Measurements from ENCODE around the gene KLHDC7A. TPM values are rescaled to one million over a fixed set of nuclear protein-coding genes. Genes with fewer than 3 reads are reported as not detected.
A peak's percentile ranks its signal among the peaks of the same experiment; 100 is the strongest.

The KLHDC7A gene
- total and polyA plus RNA-seq, 3 experiments from 2014 or later, result not detected

DNA sequence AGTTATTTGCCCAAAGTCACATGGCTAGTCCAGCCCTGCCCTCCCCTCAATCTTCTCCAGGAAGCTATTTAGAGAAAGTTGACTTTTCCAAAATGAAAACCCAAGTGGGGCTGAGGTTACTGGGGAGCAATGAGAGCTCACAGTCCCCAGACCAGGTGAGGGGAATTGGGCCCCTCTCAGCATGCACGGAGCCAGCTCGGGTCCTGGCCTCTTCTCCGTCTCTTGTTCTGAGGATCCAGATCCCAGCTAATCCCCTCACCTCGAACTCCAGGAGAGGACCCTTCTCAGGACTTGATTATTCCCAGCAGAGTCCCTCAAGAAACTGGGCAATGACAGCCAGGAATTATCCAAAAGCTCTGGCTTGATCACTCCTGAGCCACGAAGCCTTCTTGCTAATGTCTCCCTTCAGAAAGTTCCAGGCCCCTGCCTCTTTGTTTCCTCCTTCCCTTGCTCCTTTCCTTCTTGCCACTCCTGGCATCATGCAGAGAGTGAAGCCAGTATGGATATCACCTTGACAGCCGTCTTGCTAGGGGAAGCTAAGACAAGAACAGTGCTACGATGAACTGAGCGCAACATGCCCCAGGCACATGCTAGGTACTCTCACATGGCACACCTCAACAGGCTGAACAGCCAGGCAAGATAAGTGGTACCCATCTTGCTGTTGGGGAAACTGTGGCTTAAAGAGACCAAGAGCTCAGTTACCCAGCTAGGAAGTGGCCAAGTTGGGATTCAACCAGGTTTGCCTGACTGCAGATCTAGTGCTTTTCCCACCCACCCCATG, 51.9 kb downstream of the KLHDC7A start:
- H3K4me1 Mint-ChIP-seq, result no peaks in the 10 kb centered on the region
- no peak overlapping the region for H3K27ac Mint-ChIP-seq
- H3K27me3 Mint-ChIP-seq, result peaks cover 14% of the 10 kb centered on the region in 2 donors
- POLR2A ChIA-PET, result no interaction called here
- Histone ChIP-seq H3K36me3 (ENCODE audit: insufficient read depth, low read length) (no peaks in the 10 kb centered on the region), H3K9me3 (ENCODE audit: low read length) (no peaks in the 10 kb centered on the region), H3K27me3 (ENCODE audit: insufficient read depth, low read length, poor library complexity, severe bottlenecking) (peaks cover 5% of the 10 kb centered on the region), H3K4me1 (ENCODE audit: insufficient read depth, low read length) (no peaks in the 10 kb centered on the region), H3K4me3 (ENCODE audit: low read length) (no peak overlapping the region), H3K27ac (ENCODE audit: low read depth, low read length) (no peak overlapping the region)
- CTCF ChIA-PET, result no interaction called here
- no peak for DNase-seq
- H3K9me3 Mint-ChIP-seq, result peaks cover 0 to 1% (median 0%) of the 10 kb centered on the region in 5 donors
- H3K36me3 Mint-ChIP-seq, result peaks cover 0 to 2% (median 0%) of the 10 kb centered on the region in 3 donors
- H3K4me3 Mint-ChIP-seq, result no peak overlapping the region

DNA sequence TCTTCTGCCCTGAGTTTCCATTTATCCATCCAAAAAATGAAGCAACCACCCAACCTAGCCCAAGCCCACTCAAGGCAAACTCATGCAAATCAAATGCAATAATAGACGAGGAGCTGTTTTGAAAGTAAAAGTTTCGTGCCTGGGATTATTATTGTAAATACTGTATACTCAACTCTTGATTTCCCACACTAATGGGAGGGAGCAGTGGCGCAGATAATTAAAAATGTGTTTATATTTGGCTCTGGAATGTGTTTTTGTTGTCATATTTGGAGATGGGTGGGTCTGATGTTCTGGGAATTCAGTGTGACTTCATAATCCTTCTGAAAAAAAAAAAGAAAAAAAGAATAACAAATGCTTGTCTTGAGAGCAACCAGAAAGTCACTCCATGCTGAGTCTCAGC, 52.5 kb downstream of the KLHDC7A start:
- H3K4me3 ChIP-seq (ENCODE audit: low read length), result no peak overlapping the region
- no peaks in the 10 kb centered on the region for H3K4me1 Mint-ChIP-seq
- H3K36me3 Mint-ChIP-seq, result peaks cover 0 to 2% (median 0%) of the 10 kb centered on the region in 3 donors
- no peak overlapping the region for H3K27ac Mint-ChIP-seq
- no peak for DNase-seq
- H3K9me3 Mint-ChIP-seq, result peaks cover 0 to 1% (median 0%) of the 10 kb centered on the region in 5 donors
- ChIA-PET POLR2A (no interaction called here), CTCF (no interaction called here)
- no peaks in the 10 kb centered on the region for H3K9me3 ChIP-seq (ENCODE audit: low read length)
- peaks cover 5% of the 10 kb centered on the region for H3K27me3 ChIP-seq (ENCODE audit: insufficient read depth, low read length, poor library complexity, severe bottlenecking)
- no peaks in the 10 kb centered on the region for H3K4me1 ChIP-seq (ENCODE audit: insufficient read depth, low read length)
- H3K36me3 ChIP-seq (ENCODE audit: insufficient read depth, low read length), result no peaks in the 10 kb centered on the region
- peaks cover 16% of the 10 kb centered on the region in 2 donors for H3K27me3 Mint-ChIP-seq
- H3K27ac ChIP-seq (ENCODE audit: low read depth, low read length), result no peak overlapping the region
- no peak overlapping the region for H3K4me3 Mint-ChIP-seq

DNA sequence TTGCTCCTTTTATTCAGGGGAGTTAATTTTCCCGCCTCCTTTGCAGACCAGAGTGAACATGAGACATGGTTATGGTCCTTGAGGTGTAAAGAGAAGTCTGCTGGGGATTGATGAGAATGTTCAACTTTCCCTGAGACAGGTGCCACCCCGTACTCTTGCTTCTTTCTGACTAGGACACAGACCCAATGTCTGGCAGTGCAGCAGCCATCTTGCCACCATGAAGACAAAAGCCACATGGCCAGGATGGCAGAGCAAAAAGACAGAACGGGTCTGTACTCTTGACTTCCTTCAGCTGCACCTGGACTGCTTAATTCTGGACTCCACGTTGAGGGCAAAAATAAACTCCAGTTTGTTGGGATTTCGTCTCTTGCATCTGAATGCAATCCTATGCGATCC, 54.1 kb downstream of the KLHDC7A start:
- Mint-ChIP-seq H3K9me3 (peaks cover 0 to 1% (median 0%) of the 10 kb centered on the region in 5 donors), H3K27me3 (peaks cover 18 to 19% of the 10 kb centered on the region in 2 donors), H3K36me3 (peaks cover 0 to 2% (median 0%) of the 10 kb centered on the region in 3 donors), H3K4me3 (peak overlapping the region in 1 of 7 donors; percentile 15), H3K27ac (no peak overlapping the region), H3K4me1 (no peaks in the 10 kb centered on the region)
- Histone ChIP-seq H3K27me3 (ENCODE audit: insufficient read depth, low read length, poor library complexity, severe bottlenecking) (peaks cover 5% of the 10 kb centered on the region), H3K27ac (ENCODE audit: low read depth, low read length) (no peak overlapping the region), H3K4me3 (ENCODE audit: low read length) (no peak overlapping the region), H3K4me1 (ENCODE audit: insufficient read depth, low read length) (no peaks in the 10 kb centered on the region), H3K36me3 (ENCODE audit: insufficient read depth, low read length) (no peaks in the 10 kb centered on the region), H3K9me3 (ENCODE audit: low read length) (no peaks in the 10 kb centered on the region)
- CTCF ChIA-PET, result no interaction called here
- POLR2A ChIA-PET, result no interaction called here
- DNase-seq, result no peak

Other genes starting within 250 kb of the KLHDC7A start
- gene PAX7, start 149.9 kb downstream of the KLHDC7A start, total RNA-seq, result not detected
- not detected for gene PAX7, start 149.9 kb downstream of the KLHDC7A start, polyA plus RNA-seq

Measured in CD8-positive, alpha-beta memory T cell (primary cell).